Activated gamma-delta T cell (primary cell): ENCODE results near the gene DCAF4L1.
A peak's percentile ranks its signal among the peaks of the same experiment; 100 is the strongest.

ENCODE experiments used
- DNase-seq: peaks from one replicate; lab custom pipeline; 2025; lab: John Stamatoyannopoulos, UW

The DCAF4L1 gene

DNA sequence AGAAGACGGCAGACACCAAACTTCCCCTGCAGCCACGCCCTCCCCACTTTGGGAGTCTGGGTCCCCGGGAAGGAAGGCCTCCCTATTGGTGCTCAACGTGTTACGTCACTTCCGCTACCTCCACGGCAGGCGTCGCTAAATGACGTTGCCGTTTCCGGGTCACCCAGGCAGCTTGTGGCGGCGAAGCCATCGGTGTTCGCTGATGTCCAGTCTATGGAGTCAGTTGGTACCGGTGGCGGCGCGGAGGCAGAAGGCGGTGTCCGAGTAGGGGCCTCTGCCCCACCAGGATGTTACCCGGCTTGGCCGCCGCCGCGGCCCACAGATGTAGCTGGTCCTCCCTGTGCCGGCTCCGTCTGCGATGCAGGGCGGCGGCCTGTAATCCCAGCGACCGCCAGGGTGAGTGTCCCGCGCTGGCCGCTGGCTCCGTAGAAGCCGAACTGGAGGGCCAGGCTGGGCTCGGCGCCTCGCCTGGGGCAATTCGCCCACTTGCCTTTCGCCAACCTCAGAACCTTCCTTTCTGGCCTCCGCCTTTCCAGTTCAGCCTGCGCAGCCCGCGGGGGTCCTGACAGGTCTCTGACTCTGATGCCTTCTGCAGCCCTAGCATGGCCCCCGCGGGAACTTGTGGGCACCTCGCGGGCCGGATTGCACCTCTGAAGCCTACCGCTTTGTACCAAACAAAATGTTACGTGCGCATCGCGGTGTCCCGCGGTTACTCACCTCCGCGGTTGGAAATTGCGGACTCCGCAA lies 9.0 kb downstream of the DCAF4L1 start, which contains the start of gene SLC30A9:
Gene SLC30A9, plus strand, starts transcription at position 166 of the 747 bp plus-strand sequence. Its CDS starts 122 bp downstream, at position 288.
- DNase-seq, result peak; percentile 55

- DNase-seq, result no peak
Measured at GRCh38 chr4:41991916-41992767, 10.6 kb downstream of the DCAF4L1 start.

DNA sequence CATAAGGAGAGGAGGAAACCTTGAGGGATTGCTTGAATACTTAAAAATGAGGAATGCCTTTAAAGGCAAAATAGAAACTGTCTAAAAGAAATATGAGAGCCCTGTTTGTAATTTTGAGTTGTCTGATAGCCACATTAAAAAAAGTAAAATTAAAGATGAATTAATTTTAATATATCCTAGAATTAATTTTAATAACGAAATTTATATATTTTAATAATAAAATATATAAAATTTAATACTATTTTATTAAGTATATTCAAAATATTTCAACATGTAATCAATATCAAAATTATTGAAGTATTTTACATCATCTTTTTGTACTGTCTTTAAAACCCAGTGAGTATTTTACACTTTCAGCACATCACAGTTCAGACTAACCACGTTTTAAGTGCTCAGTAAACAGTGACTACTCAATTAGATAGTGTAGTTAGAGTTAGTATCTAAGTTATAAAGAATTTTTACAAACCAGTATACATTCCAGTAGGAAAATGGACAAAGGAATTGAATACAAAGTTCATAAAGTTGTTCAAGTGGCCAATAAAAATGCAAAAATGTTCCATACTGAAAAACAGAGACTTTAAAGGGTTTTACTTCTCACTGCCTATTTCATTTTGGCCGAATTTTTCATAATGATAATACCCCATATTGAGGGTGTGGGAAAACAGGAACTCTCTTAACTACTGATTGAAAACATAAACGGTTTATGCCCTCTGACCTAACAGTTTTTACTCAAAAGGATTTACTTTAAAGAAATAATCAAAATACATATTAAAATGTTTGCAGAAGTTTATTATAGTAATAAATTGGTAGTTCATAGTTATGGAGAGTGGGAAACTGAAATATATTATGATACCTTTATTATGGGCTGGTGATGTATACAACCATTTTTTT lies 11.7 kb downstream of the DCAF4L1 start:
- DNase-seq, result no peak

GRCh38 chr4:41994461-41994985 lies 13.0 kb downstream of the DCAF4L1 start:
- no peak for DNase-seq

GRCh38 chr4:41998019-41998418 lies 16.5 kb downstream of the DCAF4L1 start:
- DNase-seq, result no peak

GRCh38 chr4:41999321-41999720 lies 17.8 kb downstream of the DCAF4L1 start:
- no peak for DNase-seq

- no peak for DNase-seq
Measured at GRCh38 chr4:42008011-42008786, 26.6 kb downstream of the DCAF4L1 start.

GRCh38 chr4:42015438-42015837 lies 33.9 kb downstream of the DCAF4L1 start:
- no peak for DNase-seq

DNA sequence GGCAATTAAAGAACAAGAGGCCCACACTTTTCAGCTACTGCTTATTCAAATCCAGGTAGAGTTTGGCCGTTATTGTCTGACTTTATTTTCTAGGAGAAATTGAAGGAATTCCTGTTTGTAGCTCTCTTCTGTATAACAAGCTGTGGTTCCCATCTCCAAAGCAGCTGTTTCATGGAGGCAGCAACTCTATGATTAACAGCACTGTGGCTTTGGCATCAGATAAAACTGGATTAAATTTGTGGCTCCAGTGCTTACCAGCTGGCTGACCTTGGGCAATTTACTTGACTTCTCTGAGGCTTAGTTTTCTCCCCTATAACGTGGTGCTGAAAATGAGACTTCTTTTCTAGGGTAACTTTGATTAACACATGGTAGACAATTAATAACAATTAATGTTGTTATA lies 36.9 kb downstream of the DCAF4L1 start:
- no peak for DNase-seq
